Measurements from ENCODE around the gene GALNT7. TPM values are rescaled to one million over a fixed set of nuclear protein-coding genes. Genes with fewer than 3 reads are reported as not detected.
A peak's percentile ranks its signal among the peaks of the same experiment; 100 is the strongest.

Gene GALNT7
- polyA plus RNA-seq, 1 of the 3 experiments (the other 2 are of a cell fraction): 14.8 TPM

GRCh38 chr4:173345648-173346047, 177.0 kb downstream of the GALNT7 start (continued):
- no peak for TF ChIP-seq MAX (IDR thresholded peaks at IDR 0.05; ENCODE audit: low read depth)

- H2AFZ ChIP-seq (ENCODE audit: low read depth): no peak overlapping the region
- ChIA-PET CTCF (interaction anchor here (1.0 to 2.4 kb wide), 4 partner anchors 11 to 332 kb away, joined by 3 to 7 read pairs (median 4); no protein-coding TSS in a partner anchor), POLR2A (no interaction called here)
- no peak overlapping the region for H3K4me2 ChIP-seq
- no peak overlapping the region for H3K27ac ChIP-seq (ENCODE audit: low read depth in 2 of 2, low read length in 1 of 2)
- no peak overlapping the region for H3K4me3 ChIP-seq (ENCODE audit: low read depth in 2 of 2, low read length in 1 of 2)
- H3K27me3 ChIP-seq (ENCODE audit: insufficient read depth): no peaks in the 10 kb centered on the region
- peaks cover 0 to 7% of the 10 kb centered on the region in 2 experiments; a peak in 1 of 4 replicates for H3K4me1 ChIP-seq (ENCODE audit: control insufficient read depth in 1 of 2, insufficient read depth in 2 of 2, low read depth in 1 of 2, low read length in 1 of 2)
- H3K79me2 ChIP-seq (ENCODE audit: insufficient read depth): no peaks in the 10 kb centered on the region
- H3K36me3 ChIP-seq (replicated peaks in 1 of 2; ENCODE audit: control insufficient read depth in 1 of 2, insufficient read depth in 2 of 2, low read length in 1 of 2): no peaks in the 10 kb centered on the region
- 0 out of 2 replicates have a peak, but pooled peaks cover 4% of the 10 kb centered on the region for H3K9me3 ChIP-seq
- no peaks in the 10 kb centered on the region for H4K20me1 ChIP-seq (ENCODE audit: insufficient read depth)
- no peak for DNase-seq
- H3K9ac ChIP-seq: no peak overlapping the region
- H3K9me2 ChIP-seq: no peaks in the 10 kb centered on the region
- H3F3A ChIP-seq (replicated peaks; ENCODE audit: insufficient read depth): peaks cover 3% of the 10 kb centered on the region
- WGBS (ENCODE audit: low lambda C conversion rate): 59% methylated on average over 2 of the region's 2 CpGs
- TF ChIP-seq RCOR1 (IDR thresholded peaks at IDR 0.05; ENCODE audit: low read length): no peak
- peak; percentile 18; the same call in 1 of the 2 replicates for TF ChIP-seq FOSL2 (IDR thresholded peaks at IDR 0.05; ENCODE audit: borderline replicate concordance, low read depth)
- no peak for TF ChIP-seq ZBTB33 (IDR thresholded peaks at IDR 0.05; ENCODE audit: borderline replicate concordance, low read depth)
- TF ChIP-seq IRF3 (IDR thresholded peaks at IDR 0.05; ENCODE audit: low read depth, low read length): no peak
- TF ChIP-seq USF2 (IDR thresholded peaks at IDR 0.05; ENCODE audit: borderline replicate concordance, low read depth, low read length): no peak
- TF ChIP-seq TCF12 (IDR thresholded peaks at IDR 0.05): no peak
- no peak for TF ChIP-seq EP300 (IDR thresholded peaks at IDR 0.05; ENCODE audit: borderline replicate concordance in 1 of 2, low read depth in 1 of 2, low read length in 1 of 2)
- no peak for TF ChIP-seq ELF1 (IDR thresholded peaks at IDR 0.05)
- TF ChIP-seq RXRA (IDR thresholded peaks at IDR 0.05; ENCODE audit: borderline replicate concordance, low read depth): no peak
- no peak for TF ChIP-seq CHD2 (IDR thresholded peaks at IDR 0.05; ENCODE audit: low read length, partially characterized antibody)
- TF ChIP-seq SIN3A (IDR thresholded peaks at IDR 0.05; ENCODE audit: borderline replicate concordance, low read depth, low read length): no peak
- TF ChIP-seq USF1 (IDR thresholded peaks at IDR 0.05; ENCODE audit: borderline replicate concordance, low read depth): no peak
- no peak for TF ChIP-seq EZH2phosphoT487 (IDR thresholded peaks at IDR 0.05; ENCODE audit: borderline replicate concordance, low read depth)
- TF ChIP-seq RFX5 (IDR thresholded peaks at IDR 0.05; ENCODE audit: low read length): no peak
- TF ChIP-seq YY1 (IDR thresholded peaks at IDR 0.05; ENCODE audit: low read depth): no peak
- no peak for TF ChIP-seq SMC3 (IDR thresholded peaks at IDR 0.05; ENCODE audit: low read depth, low read length)
- TF ChIP-seq TEAD4 (IDR thresholded peaks at IDR 0.05; ENCODE audit: borderline replicate concordance, insufficient read depth): peak; percentile 54; the same call in 1 of the 2 replicates
- peak; percentile 46; the same call in 1 of the 2 replicates for TF ChIP-seq PBX3 (IDR thresholded peaks at IDR 0.05)
- TF ChIP-seq FOXM1 (IDR thresholded peaks at IDR 0.05; ENCODE audit: low read depth): no peak
- no peak for TF ChIP-seq NRF1 (IDR thresholded peaks at IDR 0.05; ENCODE audit: low read depth, low read length)
- TF ChIP-seq FOXJ3 (CRISPR knock-in tag; IDR thresholded peaks at IDR 0.05): no peak
- TF ChIP-seq RAD21 (IDR thresholded peaks at IDR 0.05; ENCODE audit: low read length): no peak
- peak; percentile 47 for TF ChIP-seq JUND (IDR thresholded peaks at IDR 0.05)
- TF ChIP-seq POLR2AphosphoS5 (IDR thresholded peaks at IDR 0.05; ENCODE audit: low read depth, low read length): no peak
These were observed 177.5 kb downstream of the GALNT7 start for GRCh38 chr4:173346074-173346473.
